ENCODE results near the gene PHLDA2. TPM values are rescaled to one million over a fixed set of nuclear protein-coding genes. Genes with fewer than 3 reads are reported as not detected.

Gene PHLDA2
- total and polyA plus RNA-seq, 9 of the 15 experiments (the other 6 are each of a cell fraction or from before 2014, with no cell fraction given): 0.43 to 42.4 (median 4.7) TPM

GRCh38 chr11:2968341-2968900 lies 39.2 kb upstream of the PHLDA2 start:
- 82% methylated on average over 6 of the region's 6 CpGs for WGBS (ENCODE audit: insufficient coverage, low coverage, missing lambda C conversion rate)
- BruUV-seq (replicated peaks): no TSS peak

GRCh38 chr11:2964782-2965181 lies 35.6 kb upstream of the PHLDA2 start:
- H3K79me2 ChIP-seq (ENCODE audit: control insufficient read depth, insufficient read depth, low read length): peaks cover 67% of the 10 kb centered on the region
- ChIA-PET CTCF (ENCODE audit: low intra/inter-chr PET ratio) (no interaction called here), POLR2A (no interaction called here)
- H3K27ac ChIP-seq (ENCODE audit: extremely low read depth, low read depth, low read length): no peak overlapping the region
- H4K20me1 ChIP-seq (replicated peaks; ENCODE audit: control insufficient read depth, insufficient read depth, low read length): peaks cover 14% of the 10 kb centered on the region
- H3K9me1 ChIP-seq (ENCODE audit: control insufficient read depth, insufficient read depth, low read length): no peaks in the 10 kb centered on the region
- DNase-seq (ENCODE audit: extremely low read depth in 1 of 4, low spot score in 3 of 4) (no peak), FAIRE-seq (no peak), ATAC-seq (no peak)
- H3K9ac ChIP-seq (ENCODE audit: insufficient read depth in 1 of 2, low read depth in 2 of 2, low read length in 2 of 2): no peak overlapping the region
- intact Hi-C loops (cut with micrococcal nuclease) (no loop called here), in situ Hi-C loops (cut with MboI) (no loop called here)
- H3K9me3 ChIP-seq (replicated peaks; ENCODE audit: control insufficient read depth, insufficient read depth, low read depth, low read length): no peaks in the 10 kb centered on the region
- H3K36me3 ChIP-seq (ENCODE audit: control insufficient read depth, insufficient read depth, low read length): peaks cover 96% of the 10 kb centered on the region
- no peak overlapping the region for H2AFZ ChIP-seq (ENCODE audit: low read depth, low read length)
- BruUV-seq (replicated peaks): no TSS peak
- no peak overlapping the region for H3K4me3 ChIP-seq
- no peaks in the 10 kb centered on the region for H3K27me3 ChIP-seq (ENCODE audit: control insufficient read depth in 2 of 2, insufficient read depth in 2 of 2, low read length in 2 of 2)
- 88% methylated on average over 4 of the region's 4 CpGs for WGBS (ENCODE audit: insufficient coverage, low coverage, missing lambda C conversion rate)
- H3K4me1 ChIP-seq (replicated peaks in 1 of 2; ENCODE audit: control insufficient read depth in 2 of 2, insufficient read depth in 2 of 2, low read length in 2 of 2): no peaks in the 10 kb centered on the region
- no peak for TF ChIP-seq SMARCC2 (IDR thresholded peaks at IDR 0.05; ENCODE audit: low read depth)
- no peak for TF ChIP-seq BMI1 (IDR thresholded peaks at IDR 0.05; ENCODE audit: low read length)
- TF ChIP-seq ILF3 (IDR thresholded peaks at IDR 0.05; ENCODE audit: borderline replicate concordance): no peak
- TF ChIP-seq XRCC4 (IDR thresholded peaks at IDR 0.05; ENCODE audit: extremely low read depth, insufficient read depth, insufficient read length): no peak
- no peak overlapping the region for H3K4me2 ChIP-seq (ENCODE audit: insufficient read depth, low read length)

More at GRCh38 chr11:2968341-2968900, 39.2 kb upstream of the PHLDA2 start:
- H3K9me1 ChIP-seq (ENCODE audit: control insufficient read depth, insufficient read depth, low read length): no peaks in the 10 kb centered on the region
- H3K79me2 ChIP-seq (ENCODE audit: control insufficient read depth, insufficient read depth, low read length): peaks cover 68% of the 10 kb centered on the region
- no peak overlapping the region for H3K4me3 ChIP-seq
- no peak overlapping the region for H3K4me2 ChIP-seq (ENCODE audit: insufficient read depth, low read length)
- DNase-seq (ENCODE audit: extremely low read depth in 1 of 4, low spot score in 3 of 4) (no peak), ATAC-seq (no peak), FAIRE-seq (no peak)
- no peaks in the 10 kb centered on the region for H3K9me3 ChIP-seq (replicated peaks; ENCODE audit: control insufficient read depth, insufficient read depth, low read depth, low read length)
- no peak overlapping the region for H2AFZ ChIP-seq (ENCODE audit: low read depth, low read length)
- ChIA-PET CTCF (ENCODE audit: low intra/inter-chr PET ratio) (no interaction called here), POLR2A (interaction anchor here (0.8 to 1.4 kb wide), 2 partner anchors 22 to 39 kb away, joined by 5 to 7 read pairs; no protein-coding TSS in a partner anchor)
- no peak overlapping the region for H3K9ac ChIP-seq (ENCODE audit: insufficient read depth in 1 of 2, low read depth in 2 of 2, low read length in 2 of 2)
- no peak for TF ChIP-seq ZNF696 (CRISPR knock-in tag; conservative IDR thresholded peaks at IDR 0.05)
- peaks cover 3% of the 10 kb centered on the region for H4K20me1 ChIP-seq (replicated peaks; ENCODE audit: control insufficient read depth, insufficient read depth, low read length)
- in situ Hi-C loops (cut with MboI) (no loop called here), intact Hi-C loops (cut with micrococcal nuclease) (no loop called here)
- no peaks in the 10 kb centered on the region for H3K4me1 ChIP-seq (replicated peaks in 1 of 2; ENCODE audit: control insufficient read depth in 2 of 2, insufficient read depth in 2 of 2, low read length in 2 of 2)
- no peaks in the 10 kb centered on the region for H3K27me3 ChIP-seq (ENCODE audit: control insufficient read depth in 2 of 2, insufficient read depth in 2 of 2, low read length in 2 of 2)
- peaks cover 98% of the 10 kb centered on the region for H3K36me3 ChIP-seq (ENCODE audit: control insufficient read depth, insufficient read depth, low read length)
- H3K27ac ChIP-seq (ENCODE audit: extremely low read depth, low read depth, low read length): no peak overlapping the region

Measured in K562 (cell line).